ENCODE results near the gene MDK. TPM values are rescaled to one million over a fixed set of nuclear protein-coding genes. Genes with fewer than 3 reads are reported as not detected.

Gene MDK, protein sequence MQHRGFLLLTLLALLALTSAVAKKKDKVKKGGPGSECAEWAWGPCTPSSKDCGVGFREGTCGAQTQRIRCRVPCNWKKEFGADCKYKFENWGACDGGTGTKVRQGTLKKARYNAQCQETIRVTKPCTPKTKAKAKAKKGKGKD
- total RNA-seq (2021; ENCODE audit: unreplicated experiment) (252 TPM), Bru-seq, nascent RNA (percentile 85 among the genes with signal in this experiment), BruChase-seq, experiment 1, labeled RNA remaining after a 2-hour chase (percentile 81 among the genes with signal in this experiment), BruChase-seq, experiment 2, labeled RNA remaining after a 6-hour chase (percentile 86 among the genes with signal in this experiment)
- 741 TPM for polyA plus RNA-seq (2012; ENCODE audit: insufficient read length)
- long read RNA-seq, transcript MDK-203 (5 exons, 828 nt): major isoform, 89 of 142 reads
- long read RNA-seq, transcript MDK-206 (4 exons, 1,026 nt): minor isoform, 19 of 142 reads
- long read RNA-seq, transcript MDK-205 (5 exons, 1,166 nt): minor isoform, 7 of 142 reads
- long read RNA-seq, partial matches to known transcripts: 18 of 142 reads
- long read RNA-seq, other reads (novel, unspliced or antisense): 3 of 142 reads

- peak within 1 kb of the TSS; percentile 79 for H3K27ac ChIP-seq (ENCODE audit: low read length)
- H3K9me3 ChIP-seq (ENCODE audit: control insufficient read depth, insufficient read depth, low read depth, low read length): no peaks in the 10 kb centered on the region
- CTCF ChIA-PET: no interaction called here
- DNase-seq (ENCODE audit: low read depth, low spot score): no peak
- no peaks in the 10 kb centered on the region for H3K27me3 ChIP-seq (ENCODE audit: control insufficient read depth, insufficient read depth, low read length)
- H3K4me1 ChIP-seq (ENCODE audit: control insufficient read depth, insufficient read depth, low read length): peaks cover 16% of the 10 kb centered on the region
- no peaks in the 10 kb centered on the region; the same call in 1 of the 2 replicates for H3K36me3 ChIP-seq (ENCODE audit: control insufficient read depth, insufficient read depth, low read length)
- 0 out of 2 replicates have a peak, but pooled peaks have one; percentile 18 for TF ChIP-seq POLR2AphosphoS5 (IDR thresholded peaks at IDR 0.05; ENCODE audit: low read depth, low read length)
- TF ChIP-seq, protein P1, sequence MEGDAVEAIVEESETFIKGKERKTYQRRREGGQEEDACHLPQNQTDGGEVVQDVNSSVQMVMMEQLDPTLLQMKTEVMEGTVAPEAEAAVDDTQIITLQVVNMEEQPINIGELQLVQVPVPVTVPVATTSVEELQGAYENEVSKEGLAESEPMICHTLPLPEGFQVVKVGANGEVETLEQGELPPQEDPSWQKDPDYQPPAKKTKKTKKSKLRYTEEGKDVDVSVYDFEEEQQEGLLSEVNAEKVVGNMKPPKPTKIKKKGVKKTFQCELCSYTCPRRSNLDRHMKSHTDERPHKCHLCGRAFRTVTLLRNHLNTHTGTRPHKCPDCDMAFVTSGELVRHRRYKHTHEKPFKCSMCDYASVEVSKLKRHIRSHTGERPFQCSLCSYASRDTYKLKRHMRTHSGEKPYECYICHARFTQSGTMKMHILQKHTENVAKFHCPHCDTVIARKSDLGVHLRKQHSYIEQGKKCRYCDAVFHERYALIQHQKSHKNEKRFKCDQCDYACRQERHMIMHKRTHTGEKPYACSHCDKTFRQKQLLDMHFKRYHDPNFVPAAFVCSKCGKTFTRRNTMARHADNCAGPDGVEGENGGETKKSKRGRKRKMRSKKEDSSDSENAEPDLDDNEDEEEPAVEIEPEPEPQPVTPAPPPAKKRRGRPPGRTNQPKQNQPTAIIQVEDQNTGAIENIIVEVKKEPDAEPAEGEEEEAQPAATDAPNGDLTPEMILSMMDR (IDR thresholded peaks at IDR 0.05): no peak
- peak within 1 kb of the TSS; percentile 51 to 59 for H3K4me3 ChIP-seq (ENCODE audit: low read depth in 2 of 2, low read length in 2 of 2)
- in situ Hi-C loops (cut with HindIII; ENCODE audit: low pct_unique_long_range_greater_than_20kb, low sequenced_read_pairs) (no loop called here), intact Hi-C loops (cut with micrococcal nuclease; ENCODE audit: unreplicated experiment) (no loop called here)
- ATAC-seq: peak; percentile 20
- POLR2A ChIA-PET: no interaction called here
- BruUV-seq (replicated peaks): no TSS peak
Measured at GRCh38 chr11:46381048-46381818, at the start of gene MDK. Gene MDK (plus strand): TSS chr11:46381669. CDS start chr11:46382058, 389 bp downstream.

DNA sequence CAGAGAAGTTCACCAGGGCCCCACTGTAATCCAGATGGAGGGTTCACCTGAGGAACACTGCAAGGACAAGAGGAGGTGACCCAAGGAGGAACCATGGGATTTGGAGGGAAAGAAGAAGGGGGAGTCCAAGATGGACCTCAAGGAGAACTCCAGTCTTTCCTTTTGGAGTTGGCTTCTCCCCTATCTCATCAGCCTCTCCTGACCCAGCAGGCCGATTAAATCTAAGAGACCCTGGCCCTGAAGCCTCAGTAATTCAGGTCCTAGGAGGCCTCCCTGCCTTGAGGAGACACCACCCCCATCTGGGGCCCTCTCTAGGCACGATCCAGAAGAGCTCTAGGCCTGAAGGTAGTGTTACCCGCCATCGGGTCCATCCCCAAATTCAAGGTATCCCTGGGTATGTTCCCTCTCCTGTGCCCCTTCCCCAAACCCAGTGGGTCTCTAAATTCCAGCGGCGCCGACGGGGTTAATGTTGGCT, 49.3 kb upstream of the MDK start:
- intact Hi-C loops (cut with micrococcal nuclease; ENCODE audit: unreplicated experiment): no loop called here
- Histone ChIP-seq H3K4me1 (ENCODE audit: control insufficient read depth, insufficient read depth, low read length) (no peaks in the 10 kb centered on the region), H3K27ac (ENCODE audit: low read length) (no peak overlapping the region), H3K4me3 (ENCODE audit: low read depth in 2 of 2, low read length in 2 of 2) (peak overlapping the region in 1 of 2 experiments; percentile 33; a peak in 1 of 4 replicates), H3K36me3 (ENCODE audit: control insufficient read depth, insufficient read depth, low read length) (no peaks in the 10 kb centered on the region), H3K9me3 (ENCODE audit: control insufficient read depth, insufficient read depth, low read depth, low read length) (no peaks in the 10 kb centered on the region), H3K27me3 (ENCODE audit: control insufficient read depth, insufficient read depth, low read length) (peaks cover 13% of the 10 kb centered on the region)
- ChIA-PET CTCF (no interaction called here), POLR2A (interaction anchor here (0.6 kb wide), 1 partner anchor 259 kb away, joined by 4 read pairs; no protein-coding TSS in a partner anchor)
- no TSS peak for BruUV-seq (replicated peaks)
- ATAC-seq: no peak
- TF ChIP-seq, protein P1 (IDR thresholded peaks at IDR 0.05): no peak
- TF ChIP-seq POLR2AphosphoS5 (IDR thresholded peaks at IDR 0.05; ENCODE audit: low read depth, low read length): no peak
- TF ChIP-seq SIN3A (IDR thresholded peaks at IDR 0.05; ENCODE audit: borderline replicate concordance, insufficient read depth, low read depth, low read length): no peak
- TF ChIP-seq, protein P2, sequence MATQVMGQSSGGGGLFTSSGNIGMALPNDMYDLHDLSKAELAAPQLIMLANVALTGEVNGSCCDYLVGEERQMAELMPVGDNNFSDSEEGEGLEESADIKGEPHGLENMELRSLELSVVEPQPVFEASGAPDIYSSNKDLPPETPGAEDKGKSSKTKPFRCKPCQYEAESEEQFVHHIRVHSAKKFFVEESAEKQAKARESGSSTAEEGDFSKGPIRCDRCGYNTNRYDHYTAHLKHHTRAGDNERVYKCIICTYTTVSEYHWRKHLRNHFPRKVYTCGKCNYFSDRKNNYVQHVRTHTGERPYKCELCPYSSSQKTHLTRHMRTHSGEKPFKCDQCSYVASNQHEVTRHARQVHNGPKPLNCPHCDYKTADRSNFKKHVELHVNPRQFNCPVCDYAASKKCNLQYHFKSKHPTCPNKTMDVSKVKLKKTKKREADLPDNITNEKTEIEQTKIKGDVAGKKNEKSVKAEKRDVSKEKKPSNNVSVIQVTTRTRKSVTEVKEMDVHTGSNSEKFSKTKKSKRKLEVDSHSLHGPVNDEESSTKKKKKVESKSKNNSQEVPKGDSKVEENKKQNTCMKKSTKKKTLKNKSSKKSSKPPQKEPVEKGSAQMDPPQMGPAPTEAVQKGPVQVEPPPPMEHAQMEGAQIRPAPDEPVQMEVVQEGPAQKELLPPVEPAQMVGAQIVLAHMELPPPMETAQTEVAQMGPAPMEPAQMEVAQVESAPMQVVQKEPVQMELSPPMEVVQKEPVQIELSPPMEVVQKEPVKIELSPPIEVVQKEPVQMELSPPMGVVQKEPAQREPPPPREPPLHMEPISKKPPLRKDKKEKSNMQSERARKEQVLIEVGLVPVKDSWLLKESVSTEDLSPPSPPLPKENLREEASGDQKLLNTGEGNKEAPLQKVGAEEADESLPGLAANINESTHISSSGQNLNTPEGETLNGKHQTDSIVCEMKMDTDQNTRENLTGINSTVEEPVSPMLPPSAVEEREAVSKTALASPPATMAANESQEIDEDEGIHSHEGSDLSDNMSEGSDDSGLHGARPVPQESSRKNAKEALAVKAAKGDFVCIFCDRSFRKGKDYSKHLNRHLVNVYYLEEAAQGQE (IDR thresholded peaks at IDR 0.05; ENCODE audit: insufficient read depth in 1 of 2, low read depth in 2 of 2, low read length in 1 of 2): no peak
- TF ChIP-seq TCF7L2 (IDR thresholded peaks at IDR 0.05; ENCODE audit: low read depth, low read length): no peak
- in situ Hi-C loops (cut with HindIII; ENCODE audit: low pct_unique_long_range_greater_than_20kb, low sequenced_read_pairs): no loop called here
- no peak for DNase-seq (ENCODE audit: low read depth, low spot score)

Measured in Panc1 (cell line).